Fibroblast of skin of scalp (primary cell): ENCODE results near the gene GRIN3A. TPM values are rescaled to one million over a fixed set of nuclear protein-coding genes. Genes with fewer than 3 reads are reported as not detected.
"Not testable (repeated sequence)": the region's sequence is repeated elsewhere in the genome, so short reads cannot be mapped to it uniquely, and the experiment has no call there.

Source experiments
- DNase-seq: peaks from one replicate; pipeline ENCODE4 v3.0.0-alpha.2; 2013
- polyA plus RNA-seq, 2 experiments: library from polyadenylated mRNA; unstranded; fragments of 120-200 nt; gene quantifications; one replicate each; pipeline ENCODE4 v1.2.1, GENCODE V29; 2013; ENCODE audit not compliant: insufficient read length in 2 of 2

GRIN3A gene
- polyA plus RNA-seq (2013, experiment 1 of 2; ENCODE audit: insufficient read length): 0.05 TPM
- polyA plus RNA-seq (2013, experiment 2 of 2; ENCODE audit: insufficient read length): 0.10 TPM

GRCh38 chr9:101738566-101739183 is at the start of gene GRIN3A:
TSS of gene GRIN3A (minus strand) at chr9:101738647. CDS start at chr9:101737979, 668 bp downstream.
- DNase-seq: no peak

- no peak for DNase-seq
These were observed 49.4 kb upstream of the GRIN3A start for GRCh38 chr9:101787891-101788290.

GRCh38 chr9:101778332-101778731 is 39.9 kb upstream of the GRIN3A start:
- no peak for DNase-seq

GRCh38 chr9:101764472-101764871 is 26.0 kb upstream of the GRIN3A start:
- no peak for DNase-seq

GRCh38 chr9:101758304-101758930 is 20.0 kb upstream of the GRIN3A start:
- DNase-seq: no peak

- no peak for DNase-seq
These were observed 15.3 kb upstream of the GRIN3A start for GRCh38 chr9:101753716-101754115.

GRCh38 chr9:101751895-101752294 is 13.4 kb upstream of the GRIN3A start:
- DNase-seq: no peak

GRCh38 chr9:101739311-101739710 is 864 bp upstream of the GRIN3A start:
- no peak for DNase-seq

GRCh38 chr9:101737705-101738565 is 512 bp downstream of the GRIN3A start:
- DNase-seq: peak; percentile 2

GRCh38 chr9:101737165-101737704 is 1.2 kb downstream of the GRIN3A start:
- no peak for DNase-seq

GRCh38 chr9:101736717-101737116 is 1.7 kb downstream of the GRIN3A start:
- peak; percentile 20 for DNase-seq

GRCh38 chr9:101731429-101731828 is 7.0 kb downstream of the GRIN3A start:
- no peak for DNase-seq

- DNase-seq: peak; percentile 22
These were observed 10.6 kb downstream of the GRIN3A start for GRCh38 chr9:101727612-101728524.

- not testable (repeated sequence) for DNase-seq
These were observed 14.2 kb downstream of the GRIN3A start for GRCh38 chr9:101724271-101724670.

GRCh38 chr9:101718192-101718591 is 20.3 kb downstream of the GRIN3A start:
- no peak for DNase-seq

- no peak for DNase-seq
These were observed 21.8 kb downstream of the GRIN3A start for GRCh38 chr9:101716629-101717028.

- DNase-seq: peak; percentile 2
These were observed 27.0 kb downstream of the GRIN3A start for GRCh38 chr9:101711330-101711941.

GRCh38 chr9:101708855-101709254 is 29.6 kb downstream of the GRIN3A start:
- DNase-seq: no peak

- DNase-seq: peak; percentile 2
These were observed 30.7 kb downstream of the GRIN3A start for GRCh38 chr9:101707721-101708120.

- DNase-seq: no peak
These were observed 31.4 kb downstream of the GRIN3A start for GRCh38 chr9:101706997-101707396.

- DNase-seq: no peak
These were observed 32.1 kb downstream of the GRIN3A start for GRCh38 chr9:101706261-101706798.
